ENCODE results near the gene GFOD2.

DNA sequence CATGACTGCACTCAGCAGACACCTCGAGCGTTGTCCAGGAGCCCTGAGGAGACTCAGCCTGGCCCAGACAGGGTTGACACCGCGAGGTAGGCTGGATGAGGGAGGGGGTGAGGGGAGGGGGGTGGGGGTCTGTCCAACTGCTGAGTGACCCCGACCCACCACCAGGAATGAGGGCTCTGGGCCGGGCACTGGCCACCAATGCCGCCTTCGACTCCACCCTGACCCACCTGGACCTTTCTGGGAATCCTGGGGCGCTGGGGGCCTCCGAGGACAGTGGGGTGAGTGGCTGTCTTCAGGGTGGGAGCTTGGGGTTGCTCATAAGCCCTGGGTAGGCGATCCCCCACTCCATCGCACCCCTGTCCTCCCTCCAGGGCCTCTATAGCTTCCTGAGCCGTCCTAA lies 71.4 kb downstream of the GFOD2 start:
- TF ChIP-seq POLR2AphosphoS5 (IDR thresholded peaks at IDR 0.05; ENCODE audit: insufficient read depth, low read depth, low read length) (no peak), POLR2A (IDR thresholded peaks at IDR 0.05; ENCODE audit: low read depth, low read length) (no peak), EZH2 (IDR thresholded peaks at IDR 0.05; ENCODE audit: borderline replicate concordance, low read depth, low read length, severe bottlenecking) (no peak)
- TF ChIP-seq, protein P1, sequence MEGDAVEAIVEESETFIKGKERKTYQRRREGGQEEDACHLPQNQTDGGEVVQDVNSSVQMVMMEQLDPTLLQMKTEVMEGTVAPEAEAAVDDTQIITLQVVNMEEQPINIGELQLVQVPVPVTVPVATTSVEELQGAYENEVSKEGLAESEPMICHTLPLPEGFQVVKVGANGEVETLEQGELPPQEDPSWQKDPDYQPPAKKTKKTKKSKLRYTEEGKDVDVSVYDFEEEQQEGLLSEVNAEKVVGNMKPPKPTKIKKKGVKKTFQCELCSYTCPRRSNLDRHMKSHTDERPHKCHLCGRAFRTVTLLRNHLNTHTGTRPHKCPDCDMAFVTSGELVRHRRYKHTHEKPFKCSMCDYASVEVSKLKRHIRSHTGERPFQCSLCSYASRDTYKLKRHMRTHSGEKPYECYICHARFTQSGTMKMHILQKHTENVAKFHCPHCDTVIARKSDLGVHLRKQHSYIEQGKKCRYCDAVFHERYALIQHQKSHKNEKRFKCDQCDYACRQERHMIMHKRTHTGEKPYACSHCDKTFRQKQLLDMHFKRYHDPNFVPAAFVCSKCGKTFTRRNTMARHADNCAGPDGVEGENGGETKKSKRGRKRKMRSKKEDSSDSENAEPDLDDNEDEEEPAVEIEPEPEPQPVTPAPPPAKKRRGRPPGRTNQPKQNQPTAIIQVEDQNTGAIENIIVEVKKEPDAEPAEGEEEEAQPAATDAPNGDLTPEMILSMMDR (IDR thresholded peaks at IDR 0.05; ENCODE audit: extremely low read depth in 1 of 2, insufficient read depth in 1 of 2, low read depth in 1 of 2, low read length in 2 of 2), result no peak
- TF ChIP-seq, protein P2, sequence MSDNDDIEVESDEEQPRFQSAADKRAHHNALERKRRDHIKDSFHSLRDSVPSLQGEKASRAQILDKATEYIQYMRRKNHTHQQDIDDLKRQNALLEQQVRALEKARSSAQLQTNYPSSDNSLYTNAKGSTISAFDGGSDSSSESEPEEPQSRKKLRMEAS (IDR thresholded peaks at IDR 0.05; ENCODE audit: insufficient read depth, insufficient read length), result no peak
